ENCODE measurements around the gene ADAM12.
A peak's percentile ranks its signal among the peaks of the same experiment; 100 is the strongest.

The ADAM12 gene

GRCh38 chr10:126060261-126060931, 327.9 kb downstream of the ADAM12 start:
- H3K27ac ChIP-seq, result no peak overlapping the region
- TF ChIP-seq, protein P1, sequence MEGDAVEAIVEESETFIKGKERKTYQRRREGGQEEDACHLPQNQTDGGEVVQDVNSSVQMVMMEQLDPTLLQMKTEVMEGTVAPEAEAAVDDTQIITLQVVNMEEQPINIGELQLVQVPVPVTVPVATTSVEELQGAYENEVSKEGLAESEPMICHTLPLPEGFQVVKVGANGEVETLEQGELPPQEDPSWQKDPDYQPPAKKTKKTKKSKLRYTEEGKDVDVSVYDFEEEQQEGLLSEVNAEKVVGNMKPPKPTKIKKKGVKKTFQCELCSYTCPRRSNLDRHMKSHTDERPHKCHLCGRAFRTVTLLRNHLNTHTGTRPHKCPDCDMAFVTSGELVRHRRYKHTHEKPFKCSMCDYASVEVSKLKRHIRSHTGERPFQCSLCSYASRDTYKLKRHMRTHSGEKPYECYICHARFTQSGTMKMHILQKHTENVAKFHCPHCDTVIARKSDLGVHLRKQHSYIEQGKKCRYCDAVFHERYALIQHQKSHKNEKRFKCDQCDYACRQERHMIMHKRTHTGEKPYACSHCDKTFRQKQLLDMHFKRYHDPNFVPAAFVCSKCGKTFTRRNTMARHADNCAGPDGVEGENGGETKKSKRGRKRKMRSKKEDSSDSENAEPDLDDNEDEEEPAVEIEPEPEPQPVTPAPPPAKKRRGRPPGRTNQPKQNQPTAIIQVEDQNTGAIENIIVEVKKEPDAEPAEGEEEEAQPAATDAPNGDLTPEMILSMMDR (conservative IDR thresholded peaks at IDR 0.05), result no peak

- TF ChIP-seq, protein P1 (conservative IDR thresholded peaks at IDR 0.05), result no peak
- H3K27ac ChIP-seq, result peak overlapping the region; percentile 34; the same call in 1 of the 2 replicates
Measured at GRCh38 chr10:126059076-126059826, 329.0 kb downstream of the ADAM12 start.

GRCh38 chr10:126058507-126058906, 329.8 kb downstream of the ADAM12 start:
- H3K27ac ChIP-seq, result peak overlapping the region; percentile 34; the same call in 1 of the 2 replicates
- TF ChIP-seq, protein P1 (conservative IDR thresholded peaks at IDR 0.05), result no peak

DNA sequence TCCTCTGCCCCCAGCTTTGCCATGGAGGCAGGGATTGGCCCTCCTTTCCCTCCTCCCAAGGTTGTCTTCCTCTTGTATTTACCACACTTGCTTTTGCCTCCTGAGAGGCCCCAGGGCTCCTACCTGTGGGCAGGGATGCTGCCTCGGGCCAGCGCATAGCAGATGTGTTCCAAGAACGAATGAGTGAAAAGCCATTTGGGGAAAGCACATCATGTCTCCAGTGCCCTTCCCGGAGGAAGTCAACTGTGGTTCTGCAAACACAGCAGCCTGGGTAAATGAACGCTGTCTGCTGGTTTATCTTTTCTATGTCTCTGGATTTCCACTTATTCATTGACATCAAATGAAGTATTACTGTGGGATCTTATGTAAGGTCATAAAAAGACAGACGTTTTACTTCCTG, 330.2 kb downstream of the ADAM12 start:
- TF ChIP-seq, protein P1 (conservative IDR thresholded peaks at IDR 0.05), result no peak

DNA sequence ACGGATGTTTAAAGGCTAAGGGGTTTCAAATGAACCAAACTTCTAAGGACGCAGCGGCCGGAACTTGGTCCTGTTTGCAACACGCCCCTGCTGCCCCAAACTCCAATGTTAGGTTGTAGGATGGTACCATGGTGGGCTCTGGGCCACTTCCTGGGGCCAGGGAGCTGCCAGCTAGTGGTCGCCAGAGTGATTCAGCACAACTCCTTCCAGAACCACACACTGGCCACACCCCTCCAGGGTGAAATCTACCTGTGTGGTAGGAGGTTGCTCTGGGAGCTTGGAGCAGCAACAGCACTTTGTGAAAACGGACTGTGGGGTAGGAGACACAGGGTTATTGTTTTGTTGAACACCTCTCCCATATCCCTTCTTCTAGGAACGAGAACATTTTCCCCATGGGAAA, 330.8 kb downstream of the ADAM12 start:
- H3K27ac ChIP-seq, result peak overlapping the region; percentile 34; the same call in 1 of the 2 replicates
- TF ChIP-seq, protein P1 (conservative IDR thresholded peaks at IDR 0.05), result no peak

More for the DNA sequence above, 330.2 kb downstream of the ADAM12 start:
- peak overlapping the region; percentile 34; the same call in 1 of the 2 replicates for H3K27ac ChIP-seq

- TF ChIP-seq, protein P1 (conservative IDR thresholded peaks at IDR 0.05), result no peak
- no peak overlapping the region for H3K27ac ChIP-seq
Measured at GRCh38 chr10:126054191-126054590, 334.1 kb downstream of the ADAM12 start.

- H3K27ac ChIP-seq, result no peak overlapping the region
- TF ChIP-seq, protein P1 (conservative IDR thresholded peaks at IDR 0.05), result no peak
Measured at GRCh38 chr10:126052171-126052570, 336.1 kb downstream of the ADAM12 start.
